Ishikawa (cell line): ENCODE measurements around the gene ADAP1.
A peak's percentile ranks its signal among the peaks of the same experiment; 100 is the strongest.

Experiments used
- CEBPB ChIP-seq: IDR thresholded peaks from 2 replicates; pipeline ENCODE4 v1.6.1; 2012
- CREB1 ChIP-seq: IDR thresholded peaks from 2 replicates; pipeline ENCODE4 v1.6.1; 2012; ENCODE audit warnings: low read depth
- EGR1 ChIP-seq: IDR thresholded peaks from 2 replicates; pipeline ENCODE4 v1.6.1; 2012
- EP300 ChIP-seq: IDR thresholded peaks from 2 replicates; pipeline ENCODE4 v1.6.1; 2012; ENCODE audit warnings: borderline replicate concordance
- FOXM1 ChIP-seq: IDR thresholded peaks from 2 replicates; pipeline ENCODE4 v1.6.1; 2012; ENCODE audit warnings: low read depth, borderline replicate concordance
- NFIC ChIP-seq: IDR thresholded peaks from 2 replicates; pipeline ENCODE4 v1.6.1; 2012
- RAD21 ChIP-seq: IDR thresholded peaks from 2 replicates; pipeline ENCODE4 v1.6.1; 2012; ENCODE audit warnings: low read depth
- TAF1 ChIP-seq: IDR thresholded peaks from 2 replicates; pipeline ENCODE4 v1.6.1; 2012; ENCODE audit warnings: low read depth, mild to moderate bottlenecking
- TCF12 ChIP-seq: IDR thresholded peaks from 2 replicates; pipeline ENCODE4 v1.6.1; 2012; ENCODE audit warnings: low read depth
- TEAD4 ChIP-seq: IDR thresholded peaks from 2 replicates; pipeline ENCODE4 v1.6.1; 2012
- YY1 ChIP-seq: IDR thresholded peaks from 2 replicates; pipeline ENCODE4 v1.6.1; 2012; ENCODE audit warnings: low read depth
- ZBTB7A ChIP-seq: IDR thresholded peaks from 2 replicates; pipeline ENCODE4 v1.6.1; 2012; ENCODE audit warnings: low read depth
- TF ChIP-seq, protein P1 (sequence below): IDR thresholded peaks from 2 replicates; pipeline ENCODE4 v1.6.1; 2012
- TF ChIP-seq, protein P2 (sequence below): IDR thresholded peaks from 2 replicates; pipeline ENCODE4 v1.6.1; 2012
- TF ChIP-seq, protein P3 (sequence below): IDR thresholded peaks from 2 replicates; pipeline ENCODE4 v1.6.1; 2012; ENCODE audit warnings: low read depth, mild to moderate bottlenecking

The ADAP1 gene

DNA sequence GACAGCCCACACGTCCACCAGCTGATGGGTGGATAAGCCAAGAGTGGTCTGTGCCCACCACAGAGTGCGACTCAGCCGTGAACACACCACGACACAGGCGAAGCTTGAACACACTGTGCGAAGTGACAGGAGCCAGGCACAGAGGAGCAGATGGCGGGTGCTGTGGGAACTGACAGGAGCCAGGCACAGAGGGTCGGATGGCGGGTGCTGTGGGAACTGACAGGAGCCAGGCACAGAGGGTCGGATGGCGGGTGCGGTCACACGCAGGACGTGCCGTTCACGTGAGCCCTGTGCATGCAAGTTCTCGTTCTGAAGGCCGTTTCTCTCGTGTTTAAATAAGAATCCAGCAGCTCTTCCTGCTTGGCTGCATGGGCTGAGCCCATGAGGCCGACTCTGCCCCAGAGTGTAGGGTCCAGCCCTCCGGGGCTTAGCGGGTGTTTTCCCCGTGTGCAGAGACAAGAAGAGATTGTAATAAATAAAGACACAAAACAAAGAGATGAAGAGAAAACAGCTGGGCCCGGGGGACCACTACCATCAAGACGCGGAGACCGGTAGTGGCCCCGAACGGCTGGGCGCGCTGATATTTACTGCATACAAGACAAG, 5.9 kb upstream of the ADAP1 start:
- TF ChIP-seq, protein P1, sequence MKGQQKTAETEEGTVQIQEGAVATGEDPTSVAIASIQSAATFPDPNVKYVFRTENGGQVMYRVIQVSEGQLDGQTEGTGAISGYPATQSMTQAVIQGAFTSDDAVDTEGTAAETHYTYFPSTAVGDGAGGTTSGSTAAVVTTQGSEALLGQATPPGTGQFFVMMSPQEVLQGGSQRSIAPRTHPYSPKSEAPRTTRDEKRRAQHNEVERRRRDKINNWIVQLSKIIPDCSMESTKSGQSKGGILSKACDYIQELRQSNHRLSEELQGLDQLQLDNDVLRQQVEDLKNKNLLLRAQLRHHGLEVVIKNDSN: no peak
- TF ChIP-seq CEBPB (no peak), TCF12 (no peak), TAF1 (no peak), FOXM1 (no peak), ZBTB7A (no peak), EGR1 (no peak), CREB1 (no peak), EP300 (no peak), YY1 (no peak), TEAD4 (no peak), NFIC (no peak), RAD21 (no peak)
- TF ChIP-seq, protein P2, sequence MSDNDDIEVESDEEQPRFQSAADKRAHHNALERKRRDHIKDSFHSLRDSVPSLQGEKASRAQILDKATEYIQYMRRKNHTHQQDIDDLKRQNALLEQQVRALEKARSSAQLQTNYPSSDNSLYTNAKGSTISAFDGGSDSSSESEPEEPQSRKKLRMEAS: no peak
- TF ChIP-seq, protein P3, sequence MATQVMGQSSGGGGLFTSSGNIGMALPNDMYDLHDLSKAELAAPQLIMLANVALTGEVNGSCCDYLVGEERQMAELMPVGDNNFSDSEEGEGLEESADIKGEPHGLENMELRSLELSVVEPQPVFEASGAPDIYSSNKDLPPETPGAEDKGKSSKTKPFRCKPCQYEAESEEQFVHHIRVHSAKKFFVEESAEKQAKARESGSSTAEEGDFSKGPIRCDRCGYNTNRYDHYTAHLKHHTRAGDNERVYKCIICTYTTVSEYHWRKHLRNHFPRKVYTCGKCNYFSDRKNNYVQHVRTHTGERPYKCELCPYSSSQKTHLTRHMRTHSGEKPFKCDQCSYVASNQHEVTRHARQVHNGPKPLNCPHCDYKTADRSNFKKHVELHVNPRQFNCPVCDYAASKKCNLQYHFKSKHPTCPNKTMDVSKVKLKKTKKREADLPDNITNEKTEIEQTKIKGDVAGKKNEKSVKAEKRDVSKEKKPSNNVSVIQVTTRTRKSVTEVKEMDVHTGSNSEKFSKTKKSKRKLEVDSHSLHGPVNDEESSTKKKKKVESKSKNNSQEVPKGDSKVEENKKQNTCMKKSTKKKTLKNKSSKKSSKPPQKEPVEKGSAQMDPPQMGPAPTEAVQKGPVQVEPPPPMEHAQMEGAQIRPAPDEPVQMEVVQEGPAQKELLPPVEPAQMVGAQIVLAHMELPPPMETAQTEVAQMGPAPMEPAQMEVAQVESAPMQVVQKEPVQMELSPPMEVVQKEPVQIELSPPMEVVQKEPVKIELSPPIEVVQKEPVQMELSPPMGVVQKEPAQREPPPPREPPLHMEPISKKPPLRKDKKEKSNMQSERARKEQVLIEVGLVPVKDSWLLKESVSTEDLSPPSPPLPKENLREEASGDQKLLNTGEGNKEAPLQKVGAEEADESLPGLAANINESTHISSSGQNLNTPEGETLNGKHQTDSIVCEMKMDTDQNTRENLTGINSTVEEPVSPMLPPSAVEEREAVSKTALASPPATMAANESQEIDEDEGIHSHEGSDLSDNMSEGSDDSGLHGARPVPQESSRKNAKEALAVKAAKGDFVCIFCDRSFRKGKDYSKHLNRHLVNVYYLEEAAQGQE: no peak

DNA sequence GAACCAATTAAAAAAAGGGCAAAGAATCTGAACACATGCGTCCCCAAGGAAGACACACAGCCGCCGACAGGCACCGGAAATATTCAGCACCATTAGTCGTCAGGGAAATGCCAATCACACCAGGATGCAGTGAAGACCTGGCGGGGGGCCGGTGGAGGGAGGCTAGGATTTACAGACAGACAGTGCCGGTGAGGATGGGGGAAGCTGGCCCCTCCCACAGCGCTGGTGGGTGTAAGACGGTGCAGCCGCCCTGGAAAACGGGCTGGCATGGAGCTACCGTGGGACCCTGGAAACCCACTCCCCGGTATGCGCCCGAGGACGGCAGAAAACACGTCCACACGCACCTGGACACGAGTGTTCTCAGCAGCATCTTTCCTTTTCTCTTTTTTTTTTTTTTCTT, 4.8 kb upstream of the ADAP1 start:
- TF ChIP-seq YY1: no peak
- no peak for TF ChIP-seq CREB1
- no peak for TF ChIP-seq CEBPB

DNA sequence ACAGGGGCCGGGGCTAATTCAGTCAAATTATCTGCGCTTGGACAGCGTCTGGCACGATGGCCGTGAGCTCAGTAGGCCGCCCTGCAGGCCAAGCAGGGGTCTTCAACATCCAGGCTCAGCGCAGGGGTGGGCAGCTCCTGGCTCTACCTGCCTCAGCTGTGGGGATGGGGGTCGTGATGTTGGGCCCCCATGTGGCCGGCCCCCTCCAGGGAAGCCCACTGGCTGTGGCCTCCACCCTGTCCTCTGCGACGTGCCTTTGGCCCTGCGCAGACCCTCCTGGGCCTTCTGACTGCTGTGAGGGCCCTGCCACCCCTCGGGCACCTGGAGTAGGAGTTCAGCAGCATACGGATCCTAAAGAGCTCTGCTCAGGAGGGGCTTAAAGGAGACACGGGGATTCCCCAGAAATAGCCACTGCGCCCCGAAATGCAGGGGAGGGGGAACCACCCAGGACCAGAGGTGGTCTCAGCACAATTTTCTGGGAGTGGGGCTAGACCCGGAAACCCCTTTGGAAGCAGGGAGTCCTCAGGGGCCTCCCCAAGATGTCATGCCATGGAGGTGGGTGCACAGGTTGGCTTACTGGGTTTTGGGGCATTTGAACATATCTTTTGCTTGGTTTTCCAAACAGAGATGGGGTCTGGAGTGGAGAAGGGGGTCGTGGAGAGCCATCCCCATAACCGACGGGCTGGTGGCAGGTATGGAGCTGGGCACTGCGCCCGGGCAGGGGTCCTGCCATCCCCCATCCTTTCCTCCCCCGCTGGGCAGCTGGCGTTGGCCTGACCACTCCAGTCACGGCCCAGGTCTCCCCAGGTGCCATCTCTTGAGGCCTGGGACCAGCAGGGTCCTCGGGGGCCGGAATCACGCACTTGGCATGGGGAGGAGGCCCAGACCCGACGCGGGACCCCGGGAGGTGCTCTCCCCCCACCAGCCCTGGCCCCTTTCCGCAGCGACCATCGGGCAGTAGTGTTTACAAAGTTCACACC, 4.0 kb upstream of the ADAP1 start:
- TF ChIP-seq, protein P1: no peak
- TF ChIP-seq, protein P3: no peak
- TF ChIP-seq TCF12 (no peak), ZBTB7A (no peak), EP300 (no peak), FOXM1 (no peak), TEAD4 (no peak), TAF1 (no peak), CREB1 (no peak), NFIC (no peak)
- TF ChIP-seq, protein P2: no peak

DNA sequence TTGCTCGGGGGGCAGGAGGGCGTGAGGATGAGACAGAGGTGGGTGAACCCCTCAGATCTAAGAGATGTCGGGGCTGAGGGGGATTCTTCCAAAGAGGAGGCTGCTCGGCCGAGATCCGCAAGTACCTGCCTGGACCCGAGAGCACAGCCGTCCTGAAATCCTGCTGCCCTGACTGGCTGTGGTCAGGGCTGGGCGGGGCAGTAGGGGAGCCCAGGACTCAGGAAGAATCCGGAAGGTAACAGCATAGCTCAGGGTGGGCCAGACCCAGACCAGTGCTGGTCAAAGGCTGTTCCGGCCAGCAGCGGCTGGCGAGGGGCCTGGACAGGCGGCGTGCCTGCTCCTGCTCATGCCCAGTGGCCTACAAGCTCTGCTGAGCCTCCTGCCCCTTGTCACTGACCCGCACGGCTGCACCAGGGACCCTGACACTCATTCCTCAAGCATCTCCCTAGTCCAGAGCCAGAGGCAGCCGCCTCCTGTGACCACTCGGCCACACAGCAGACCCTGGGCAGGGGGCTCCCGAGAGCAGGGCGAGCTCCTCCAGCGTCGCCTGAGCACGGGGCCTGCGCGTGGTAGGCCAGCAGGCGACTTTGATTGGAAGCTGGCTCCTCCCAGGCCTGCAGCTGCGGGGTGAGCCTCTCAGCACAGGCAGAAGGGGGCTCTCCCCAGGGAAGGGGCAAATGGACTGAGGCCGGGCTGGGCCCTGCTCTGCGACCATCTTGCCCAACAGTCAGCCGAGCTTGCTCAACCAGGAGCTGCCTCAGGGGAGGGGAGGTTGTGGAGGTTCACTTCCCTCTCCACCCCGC, 3.1 kb upstream of the ADAP1 start:
- TF ChIP-seq NFIC: no peak
- TF ChIP-seq CEBPB: no peak
- peak; percentile 15; the same call in 1 of the 2 replicates for TF ChIP-seq ZBTB7A
- TF ChIP-seq CREB1: no peak

DNA sequence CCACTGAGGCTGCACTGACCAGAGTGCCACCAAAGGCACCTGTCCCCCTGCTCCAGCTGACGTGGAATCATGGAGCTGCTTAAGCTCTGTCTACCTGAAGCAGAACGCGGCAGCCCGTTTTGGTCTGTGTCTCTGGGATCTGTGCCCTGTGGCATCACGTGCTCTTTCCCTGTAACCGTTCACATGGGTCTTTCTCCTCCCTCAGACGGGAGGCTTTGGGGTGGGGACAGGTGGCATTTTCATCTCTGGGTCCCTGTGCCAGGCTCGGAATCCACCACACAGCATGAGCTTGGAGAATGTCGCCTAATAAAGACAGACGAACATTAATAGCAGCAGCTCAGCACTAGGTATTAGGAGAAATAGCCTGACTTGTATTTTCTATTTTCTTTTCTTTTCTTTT, 1.6 kb upstream of the ADAP1 start:
- TF ChIP-seq TAF1 (no peak), YY1 (no peak), EGR1 (no peak), CREB1 (no peak), EP300 (no peak), FOXM1 (no peak), RAD21 (no peak)
- TF ChIP-seq, protein P2: no peak
- TF ChIP-seq, protein P3: no peak
